ENCODE measurements around the gene SLIT3. TPM values are rescaled to one million over a fixed set of nuclear protein-coding genes. Genes with fewer than 3 reads are reported as not detected.

Gene SLIT3
- total RNA-seq, 3 donors from 2014 or later (not counting 1 experiment from before 2014, with no cell fraction given) = 0.34 to 0.80 TPM; not detected in 1

DNA sequence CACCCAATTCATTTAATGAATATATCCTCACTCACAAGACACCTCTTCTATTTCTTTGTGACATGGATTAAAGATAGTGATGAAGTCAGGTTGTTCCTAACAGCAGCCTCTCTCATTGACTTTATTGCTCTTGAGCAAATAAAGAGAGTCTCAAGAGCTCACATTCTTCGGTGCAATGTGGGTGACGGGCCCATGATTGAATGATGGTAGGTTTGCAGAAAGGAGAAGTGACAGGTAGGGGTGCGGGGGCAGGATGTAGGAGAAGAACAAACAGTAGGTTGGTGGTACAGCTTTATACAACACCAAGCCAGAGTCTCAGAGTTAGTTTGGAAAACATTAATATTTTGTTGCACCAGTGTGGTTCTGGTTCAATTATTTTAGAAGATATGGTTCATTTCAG, 122.2 kb downstream of the SLIT3 start:
- H3K36me3 Mint-ChIP-seq = no peaks in the 10 kb centered on the region

DNA sequence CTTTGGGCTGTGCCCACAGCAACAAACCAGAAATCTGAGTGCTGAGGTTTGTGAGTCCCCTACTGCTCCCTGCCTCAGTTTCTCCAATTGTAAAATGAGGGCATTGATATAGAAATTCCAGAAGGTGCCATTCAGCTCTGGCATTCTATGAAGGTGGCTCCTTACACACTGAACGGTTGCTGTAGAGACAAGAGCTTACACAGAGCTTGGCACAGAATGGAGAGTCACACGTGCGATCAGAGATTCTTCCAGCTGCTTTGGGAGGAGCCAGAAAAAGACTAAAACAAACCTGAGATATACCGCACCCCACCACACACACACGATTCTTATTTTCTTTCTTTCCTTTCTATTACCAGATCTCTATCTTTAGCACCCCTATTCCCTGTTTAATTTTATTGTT, 122.7 kb downstream of the SLIT3 start:
- TF ChIP-seq, protein P1, sequence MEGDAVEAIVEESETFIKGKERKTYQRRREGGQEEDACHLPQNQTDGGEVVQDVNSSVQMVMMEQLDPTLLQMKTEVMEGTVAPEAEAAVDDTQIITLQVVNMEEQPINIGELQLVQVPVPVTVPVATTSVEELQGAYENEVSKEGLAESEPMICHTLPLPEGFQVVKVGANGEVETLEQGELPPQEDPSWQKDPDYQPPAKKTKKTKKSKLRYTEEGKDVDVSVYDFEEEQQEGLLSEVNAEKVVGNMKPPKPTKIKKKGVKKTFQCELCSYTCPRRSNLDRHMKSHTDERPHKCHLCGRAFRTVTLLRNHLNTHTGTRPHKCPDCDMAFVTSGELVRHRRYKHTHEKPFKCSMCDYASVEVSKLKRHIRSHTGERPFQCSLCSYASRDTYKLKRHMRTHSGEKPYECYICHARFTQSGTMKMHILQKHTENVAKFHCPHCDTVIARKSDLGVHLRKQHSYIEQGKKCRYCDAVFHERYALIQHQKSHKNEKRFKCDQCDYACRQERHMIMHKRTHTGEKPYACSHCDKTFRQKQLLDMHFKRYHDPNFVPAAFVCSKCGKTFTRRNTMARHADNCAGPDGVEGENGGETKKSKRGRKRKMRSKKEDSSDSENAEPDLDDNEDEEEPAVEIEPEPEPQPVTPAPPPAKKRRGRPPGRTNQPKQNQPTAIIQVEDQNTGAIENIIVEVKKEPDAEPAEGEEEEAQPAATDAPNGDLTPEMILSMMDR (IDR thresholded peaks at IDR 0.05) = no peak
- intact Hi-C loops (cut with micrococcal nuclease) = no loop called here
- Mint-ChIP-seq H3K4me1 (no peaks in the 10 kb centered on the region), H3K27ac (no peak overlapping the region), H3K36me3 (no peaks in the 10 kb centered on the region), H3K9me3 (no peaks in the 10 kb centered on the region), H3K4me3 (no peak overlapping the region), H3K27me3 (ENCODE audit: low read depth in 2 of 2) (peaks cover 0 to 3% of the 10 kb centered on the region in 2 donors)
- Histone ChIP-seq H3K9me3 (ENCODE audit: control insufficient read depth, insufficient read depth, low read length) (no peaks in the 10 kb centered on the region), H3K27ac (ENCODE audit: low read length) (no peak overlapping the region), H3K36me3 (ENCODE audit: control insufficient read depth, insufficient read depth, low read length) (no peaks in the 10 kb centered on the region), H3K4me1 (ENCODE audit: control insufficient read depth, insufficient read depth, low read length) (no peaks in the 10 kb centered on the region), H3K27me3 (ENCODE audit: control insufficient read depth, insufficient read depth, low read length) (no peaks in the 10 kb centered on the region), H3K4me3 (ENCODE audit: low read length) (no peak overlapping the region)
- ATAC-seq = no peak
- no peak for DNase-seq
- 94% methylated on average over 5 of the region's 5 CpGs for WGBS (ENCODE audit: insufficient coverage)

More for the DNA sequence above, 122.2 kb downstream of the SLIT3 start:
- no peak overlapping the region for H3K27ac ChIP-seq (ENCODE audit: low read length)
- H3K36me3 ChIP-seq (ENCODE audit: control insufficient read depth, insufficient read depth, low read length) = no peaks in the 10 kb centered on the region
- Mint-ChIP-seq H3K27me3 (ENCODE audit: low read depth in 2 of 2) (peaks cover 0 to 3% of the 10 kb centered on the region in 2 donors), H3K4me1 (no peaks in the 10 kb centered on the region), H3K4me3 (no peak overlapping the region), H3K27ac (no peak overlapping the region), H3K9me3 (no peaks in the 10 kb centered on the region)
- H3K4me3 ChIP-seq (ENCODE audit: low read length) = no peak overlapping the region
- DNase-seq (no peak), ATAC-seq (no peak)
- 37% methylated on average over 3 of the region's 3 CpGs for WGBS (ENCODE audit: insufficient coverage)
- intact Hi-C loops (cut with micrococcal nuclease) = no loop called here
- no peaks in the 10 kb centered on the region for H3K9me3 ChIP-seq (ENCODE audit: control insufficient read depth, insufficient read depth, low read length)
- TF ChIP-seq, protein P1 (IDR thresholded peaks at IDR 0.05) = no peak
- no peaks in the 10 kb centered on the region for H3K27me3 ChIP-seq (ENCODE audit: control insufficient read depth, insufficient read depth, low read length)
- H3K4me1 ChIP-seq (ENCODE audit: control insufficient read depth, insufficient read depth, low read length) = no peaks in the 10 kb centered on the region

DNA sequence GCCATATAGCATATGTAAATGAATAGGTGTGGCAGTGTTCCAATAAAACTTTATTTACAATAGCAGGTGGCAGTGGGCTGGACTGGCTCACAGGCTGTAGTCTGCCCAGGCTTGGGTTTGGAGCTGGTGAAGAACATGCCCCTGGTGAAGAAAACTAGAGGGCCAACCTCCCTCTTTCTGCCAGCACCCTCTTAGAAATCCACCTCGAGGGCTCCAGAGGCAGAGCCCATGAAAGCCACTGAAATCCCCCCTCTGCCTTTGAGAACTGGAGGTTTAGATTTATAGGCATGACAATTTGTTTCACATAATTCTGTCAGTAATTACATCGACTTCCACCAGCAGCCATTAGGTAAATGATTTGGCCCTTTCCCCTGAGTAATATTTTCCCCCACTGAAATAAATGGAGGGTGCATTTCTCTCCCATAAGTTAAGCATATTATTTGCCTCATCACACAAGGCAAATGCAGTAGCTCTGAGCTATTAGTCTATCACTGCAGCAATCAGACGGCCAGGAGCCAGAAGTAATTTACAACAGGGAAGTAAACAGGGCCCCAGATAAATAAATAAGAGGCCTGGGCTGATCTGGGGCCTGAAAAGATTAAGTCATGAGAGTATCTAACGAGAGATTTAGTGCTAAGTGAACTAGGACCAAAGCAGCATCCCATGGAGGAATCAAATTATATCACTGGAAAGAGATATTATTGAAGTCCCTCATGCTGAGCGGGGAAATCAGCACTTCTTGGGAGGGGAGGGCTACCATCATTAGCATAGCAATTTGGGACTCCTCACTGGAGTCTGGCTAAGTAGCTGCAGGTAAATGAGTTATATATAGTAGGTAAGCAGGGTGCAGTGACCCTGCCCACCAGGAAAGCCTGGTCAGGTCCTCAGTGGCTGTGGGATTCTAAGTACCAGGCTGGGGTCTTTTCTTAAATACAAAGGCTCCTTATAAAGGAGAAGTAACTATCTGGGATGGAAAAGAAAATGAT, 123.9 kb downstream of the SLIT3 start:
- WGBS (ENCODE audit: insufficient coverage) = 58% methylated on average over 4 of the region's 5 CpGs
- no peak overlapping the region for H3K4me3 ChIP-seq (ENCODE audit: low read length)
- H3K27ac ChIP-seq (ENCODE audit: low read length) = no peak overlapping the region
- H3K27ac Mint-ChIP-seq = no peak overlapping the region
- H3K9me3 Mint-ChIP-seq = no peaks in the 10 kb centered on the region
- DNase-seq (no peak), ATAC-seq (no peak)
- TF ChIP-seq, protein P1 (IDR thresholded peaks at IDR 0.05) = no peak
- peaks cover 0 to 3% of the 10 kb centered on the region in 2 donors for H3K27me3 Mint-ChIP-seq (ENCODE audit: low read depth in 2 of 2)
- H3K4me1 Mint-ChIP-seq = no peaks in the 10 kb centered on the region
- no peak overlapping the region for H3K4me3 Mint-ChIP-seq
- H3K4me1 ChIP-seq (ENCODE audit: control insufficient read depth, insufficient read depth, low read length) = no peaks in the 10 kb centered on the region
- no peaks in the 10 kb centered on the region for H3K36me3 ChIP-seq (ENCODE audit: control insufficient read depth, insufficient read depth, low read length)
- no peaks in the 10 kb centered on the region for H3K9me3 ChIP-seq (ENCODE audit: control insufficient read depth, insufficient read depth, low read length)
- H3K27me3 ChIP-seq (ENCODE audit: control insufficient read depth, insufficient read depth, low read length) = no peaks in the 10 kb centered on the region
- intact Hi-C loops (cut with micrococcal nuclease) = no loop called here
- no peaks in the 10 kb centered on the region for H3K36me3 Mint-ChIP-seq

All from natural killer cell (primary cell).